ENCODE results near the gene POLA2. TPM values are rescaled to one million over a fixed set of nuclear protein-coding genes. Genes with fewer than 3 reads are reported as not detected.
"Not testable (repeated sequence)": the region's sequence is repeated elsewhere in the genome, so short reads cannot be mapped to it uniquely, and the experiment has no call there.

The POLA2 gene
- total RNA-seq, 1 experiment from 2014 or later = 37.7 TPM

GRCh38 chr11:65246506-65246905 lies 15.3 kb upstream of the POLA2 start:
- H2AK5ac ChIP-seq (ENCODE audit: insufficient read length, low read length) = no peak overlapping the region
- no peak overlapping the region for H2BK5ac ChIP-seq (ENCODE audit: insufficient read length, low read length)
- Mint-ChIP-seq H3K27ac (no peak overlapping the region; a peak in 2 of 7 replicates), H3K36me3 (ENCODE audit: insufficient read depth in 1 of 3, low read depth in 3 of 3) (peaks cover 7 to 11% (median 8%) of the 10 kb centered on the region in 3 experiments; a peak in 5 of 7 replicates), H3K4me1 (peaks cover 24 to 25% of the 10 kb centered on the region in 2 experiments), H3K9me3 (peaks cover 0 to 10% of the 10 kb centered on the region in 2 experiments; a peak in 4 of 5 replicates), H3K4me3 (no peak overlapping the region), H3K27me3 (ENCODE audit: low read depth) (no peaks in the 10 kb centered on the region; the same call in 1 of the 2 replicates)
- H4K20me1 ChIP-seq (ENCODE audit: control insufficient read depth, insufficient read depth, insufficient read length) = no peaks in the 10 kb centered on the region
- no peak overlapping the region for H3K56ac ChIP-seq (ENCODE audit: insufficient read length, low read depth, low read length)
- no peak overlapping the region for H3K18ac ChIP-seq (ENCODE audit: insufficient read length, low read depth, low read length)
- H2BK12ac ChIP-seq (ENCODE audit: insufficient read length, low read depth, low read length) = no peak overlapping the region
- no peaks in the 10 kb centered on the region for H3K27me3 ChIP-seq (ENCODE audit: insufficient read depth, low read length)
- H2BK15ac ChIP-seq (ENCODE audit: low read depth, low read length) = no peak overlapping the region
- DNase-seq = no peak
- H3K4me2 ChIP-seq (ENCODE audit: insufficient read depth, insufficient read length, low read length) = no peak overlapping the region
- H3K14ac ChIP-seq (ENCODE audit: insufficient read depth, low read length) = no peak overlapping the region
- no peak overlapping the region for H2BK120ac ChIP-seq (ENCODE audit: low read depth, low read length, poor library complexity, severe bottlenecking)
- no CpG with 5 or more reads among the region's 5 CpGs for WGBS (ENCODE audit: extremely low coverage, insufficient read length, low lambda C conversion rate)
- no peak overlapping the region for H4K5ac ChIP-seq (ENCODE audit: insufficient read length, low read depth, low read length)
- H3K79me1 ChIP-seq (ENCODE audit: insufficient read depth, low read depth, low read length, poor library complexity, severe bottlenecking) = no peaks in the 10 kb centered on the region
- no peak overlapping the region for H4K8ac ChIP-seq (replicated peaks; ENCODE audit: insufficient read length, low read depth, low read length)
- H3K27ac ChIP-seq (ENCODE audit: insufficient read length, low read depth, low read length) = no peak overlapping the region
- no peak for TF ChIP-seq CTCF (conservative IDR thresholded peaks at IDR 0.05)
- H3T11ph ChIP-seq (ENCODE audit: low read length) = no peak overlapping the region
- H3K23me2 ChIP-seq (ENCODE audit: insufficient read length, low read depth, low read length, poor library complexity, severe bottlenecking) = no peaks in the 10 kb centered on the region
- no peak overlapping the region for H2AFZ ChIP-seq (ENCODE audit: low read length)
- H2BK20ac ChIP-seq (ENCODE audit: low read depth, low read length, poor library complexity, severe bottlenecking) = no peak overlapping the region
- H3K4ac ChIP-seq (ENCODE audit: low read depth, low read length) = no peak overlapping the region
- no peak overlapping the region for H4K91ac ChIP-seq (ENCODE audit: insufficient read length, low read depth, low read length)
- H3K9ac ChIP-seq (ENCODE audit: extremely low read depth, insufficient read length, low read length) = no peak overlapping the region
- no peaks in the 10 kb centered on the region for H3K79me2 ChIP-seq (ENCODE audit: insufficient read depth, low read length)
- H3K23ac ChIP-seq (ENCODE audit: insufficient read length, low read depth, low read length) = no peak overlapping the region
- H3K9me3 ChIP-seq (ENCODE audit: control insufficient read depth, low read depth, low read length) = no peaks in the 10 kb centered on the region
- H3K4me1 ChIP-seq (ENCODE audit: insufficient read depth, low read length) = peaks cover 5% of the 10 kb centered on the region

GRCh38 chr11:65248184-65248710 lies 13.5 kb upstream of the POLA2 start:
- H3K9me3 Mint-ChIP-seq; H3K56ac ChIP-seq (ENCODE audit: insufficient read length, low read depth, low read length); DNase-seq; H3K9me3 ChIP-seq (ENCODE audit: control insufficient read depth, low read depth, low read length); H3T11ph ChIP-seq (ENCODE audit: low read length); H4K5ac ChIP-seq (ENCODE audit: insufficient read length, low read depth, low read length); H3K4me1 ChIP-seq (ENCODE audit: insufficient read depth, low read length); H3K79me1 ChIP-seq (ENCODE audit: insufficient read depth, low read depth, low read length, poor library complexity, severe bottlenecking); H3K23me2 ChIP-seq (ENCODE audit: insufficient read length, low read depth, low read length, poor library complexity, severe bottlenecking); H3K4me3 Mint-ChIP-seq; H3K27me3 ChIP-seq (ENCODE audit: insufficient read depth, low read length); H2BK120ac ChIP-seq (ENCODE audit: low read depth, low read length, poor library complexity, severe bottlenecking); H3K9ac ChIP-seq (ENCODE audit: extremely low read depth, insufficient read length, low read length); H3K18ac ChIP-seq (ENCODE audit: insufficient read length, low read depth, low read length); H2AK5ac ChIP-seq (ENCODE audit: insufficient read length, low read length); H3K79me2 ChIP-seq (ENCODE audit: insufficient read depth, low read length); H3K23ac ChIP-seq (ENCODE audit: insufficient read length, low read depth, low read length); H3K27me3 Mint-ChIP-seq (ENCODE audit: low read depth); H3K36me3 Mint-ChIP-seq (ENCODE audit: insufficient read depth in 1 of 3, low read depth in 3 of 3); H3K27ac ChIP-seq (ENCODE audit: insufficient read length, low read depth, low read length); H3K4me2 ChIP-seq (ENCODE audit: insufficient read depth, insufficient read length, low read length); H3K14ac ChIP-seq (ENCODE audit: insufficient read depth, low read length); H3K4ac ChIP-seq (ENCODE audit: low read depth, low read length); H2BK20ac ChIP-seq (ENCODE audit: low read depth, low read length, poor library complexity, severe bottlenecking); H4K91ac ChIP-seq (ENCODE audit: insufficient read length, low read depth, low read length); H2BK15ac ChIP-seq (ENCODE audit: low read depth, low read length); H4K20me1 ChIP-seq (ENCODE audit: control insufficient read depth, insufficient read depth, insufficient read length); H2BK5ac ChIP-seq (ENCODE audit: insufficient read length, low read length); H4K8ac ChIP-seq (replicated peaks; ENCODE audit: insufficient read length, low read depth, low read length); H2AFZ ChIP-seq (ENCODE audit: low read length); H3K27ac Mint-ChIP-seq; H2BK12ac ChIP-seq (ENCODE audit: insufficient read length, low read depth, low read length): not testable (repeated sequence)
- peaks cover 9 to 13% of the 10 kb centered on the region in 2 experiments for H3K4me1 Mint-ChIP-seq
- no CpG with 5 or more reads among the region's 9 CpGs for WGBS (ENCODE audit: extremely low coverage, insufficient read length, low lambda C conversion rate)

All from H9 (cell line).